NCI-H774 (cell line): ENCODE measurements around the gene FILIP1L.

Source experiments
- DNase-seq: peaks from one replicate; lab custom pipeline; 2025; lab: John Stamatoyannopoulos, UW

The FILIP1L gene

GRCh38 chr3:100042166-100042981, 71.9 kb downstream of the FILIP1L start:
- DNase-seq = peak; percentile 4

DNA sequence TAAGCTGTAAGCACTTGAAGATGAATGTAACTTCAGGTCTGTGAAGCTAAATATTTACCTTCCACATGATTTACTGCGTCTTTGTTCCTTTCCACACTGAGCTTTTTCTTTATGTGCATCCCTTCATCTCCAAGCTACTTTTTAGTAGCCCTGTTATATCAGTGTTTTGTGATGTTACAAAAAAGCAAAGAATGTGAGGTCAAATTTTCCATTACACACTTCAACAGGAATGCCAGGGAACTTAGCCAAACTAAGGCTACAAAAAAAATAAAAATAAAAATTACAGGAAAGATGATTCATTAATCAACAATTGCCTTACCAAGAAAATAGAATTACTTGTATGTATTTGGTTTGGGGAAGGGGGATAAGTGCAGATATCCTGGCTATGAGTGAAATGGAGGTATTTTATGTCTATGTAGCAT, 73.0 kb downstream of the FILIP1L start:
- DNase-seq = no peak

- no peak for DNase-seq
Observed at GRCh38 chr3:100040451-100041225, 73.7 kb downstream of the FILIP1L start.

DNA sequence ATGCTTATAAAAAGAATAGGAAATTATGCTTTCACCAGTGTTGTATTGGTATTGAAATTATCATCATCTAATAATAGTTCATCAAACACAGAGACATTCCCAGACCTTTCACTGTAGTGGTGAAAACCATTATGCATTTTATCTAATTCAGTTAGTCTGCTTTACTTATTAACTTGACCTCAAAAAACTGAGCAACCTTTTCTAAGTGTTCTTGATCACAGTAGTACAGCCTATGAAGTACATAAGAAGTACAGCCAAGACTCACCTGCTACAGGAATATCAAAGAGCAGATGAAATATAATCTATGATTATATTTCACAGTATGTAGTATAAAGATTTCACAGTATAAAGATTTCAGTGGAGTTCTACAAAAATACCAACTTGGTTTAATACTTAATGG, 75.2 kb downstream of the FILIP1L start:
- no peak for DNase-seq

- DNase-seq = no peak
Observed at GRCh38 chr3:100033903-100034471, 80.3 kb downstream of the FILIP1L start.

DNA sequence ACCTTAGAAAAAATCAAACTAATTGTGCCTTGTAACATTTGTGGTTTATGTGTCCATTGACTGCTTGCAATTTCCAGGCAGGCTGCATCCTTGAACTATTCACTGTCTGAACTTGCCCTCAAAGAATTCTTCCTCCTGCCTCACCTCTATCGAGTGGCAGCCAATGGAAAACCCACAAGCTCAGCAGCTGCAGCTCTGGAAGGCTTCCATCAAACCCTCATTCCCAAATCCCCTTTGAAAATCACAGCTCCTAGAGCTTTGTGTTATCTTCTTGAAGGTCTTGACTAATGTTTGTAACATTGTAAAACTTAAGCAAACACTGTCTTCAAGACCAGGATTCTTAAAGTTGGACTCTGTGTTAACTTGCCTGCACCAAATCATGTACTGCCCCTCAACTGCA, 81.1 kb downstream of the FILIP1L start:
- no peak for DNase-seq

DNA sequence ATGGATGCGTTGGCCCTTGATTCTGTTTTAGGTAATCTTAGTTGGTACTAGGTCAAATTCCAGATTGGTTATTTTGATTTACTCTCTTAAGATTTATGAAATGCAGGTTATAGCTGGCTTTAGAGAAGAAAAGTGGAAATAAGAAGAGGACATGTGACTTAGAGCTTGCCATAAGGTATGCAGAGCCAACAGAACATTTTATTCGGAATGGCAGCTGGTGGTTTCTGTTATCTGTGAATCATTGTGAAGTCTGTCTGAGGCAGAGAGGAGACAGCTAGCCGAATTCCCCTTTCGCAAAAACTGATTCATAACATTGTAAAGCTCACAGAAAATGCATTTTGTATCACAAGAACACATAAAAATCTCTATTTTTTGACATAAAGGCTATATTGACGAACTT, 82.1 kb downstream of the FILIP1L start:
- DNase-seq = no peak

DNA sequence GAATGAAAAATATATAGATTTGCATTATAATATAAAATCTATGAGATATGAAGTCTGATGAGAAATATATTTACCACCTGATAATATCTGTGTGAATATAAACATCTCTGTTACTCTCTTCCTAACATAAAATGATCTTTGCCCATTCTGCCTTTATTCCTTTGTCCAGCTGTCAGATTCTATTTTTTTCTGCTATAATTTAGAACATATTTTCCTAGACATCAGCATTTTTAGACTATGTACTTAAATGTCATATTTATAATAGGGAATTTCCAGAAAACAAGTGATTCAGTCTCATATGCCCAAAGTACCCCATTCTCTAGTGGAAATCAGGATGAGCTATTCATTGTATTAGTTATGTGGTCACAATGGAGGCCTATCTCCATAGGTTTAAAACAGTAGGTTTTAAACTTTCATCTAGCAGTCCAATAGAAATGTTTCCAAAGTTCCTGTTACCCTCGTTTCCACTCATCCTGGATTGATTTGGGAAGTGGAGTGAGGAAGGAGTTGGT, 83.3 kb downstream of the FILIP1L start:
- DNase-seq = no peak

DNA sequence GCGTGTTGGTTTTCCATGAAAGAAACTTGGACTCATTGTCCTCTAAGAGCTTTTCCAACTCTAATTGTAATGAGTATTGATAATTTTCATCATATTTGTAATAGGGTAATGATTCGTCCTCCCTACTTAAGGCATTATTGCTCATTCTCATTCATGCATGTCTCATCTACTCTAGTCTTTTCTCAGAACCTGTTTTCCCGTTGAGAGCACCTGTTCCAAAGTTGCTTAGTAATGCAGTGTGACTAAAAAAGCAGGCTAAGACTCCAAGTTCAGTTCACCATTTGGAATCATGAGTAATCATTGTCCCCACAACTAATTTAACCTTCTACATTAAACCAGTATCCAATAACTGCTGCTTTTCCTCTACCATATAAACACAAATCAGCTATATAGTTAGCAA, 84.0 kb downstream of the FILIP1L start:
- no peak for DNase-seq

DNA sequence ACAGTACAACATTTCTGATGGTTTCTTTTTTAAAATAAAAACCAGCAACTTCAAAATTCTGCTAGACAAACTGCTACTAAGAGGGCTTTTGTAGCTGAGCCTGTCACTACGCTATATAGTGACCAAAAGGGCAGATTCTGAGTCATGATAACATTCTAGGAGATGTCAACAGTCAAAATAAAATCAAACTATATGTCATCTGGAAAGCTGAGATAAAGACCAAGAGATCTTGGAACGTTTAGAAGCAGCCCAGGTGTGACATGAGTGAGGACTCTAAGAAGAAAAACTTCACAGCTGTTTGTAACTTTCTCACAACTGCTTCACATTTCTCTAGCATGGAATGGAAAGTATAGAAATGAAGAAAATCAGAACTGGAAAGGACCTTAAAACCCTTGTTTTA, 84.6 kb downstream of the FILIP1L start:
- no peak for DNase-seq

DNA sequence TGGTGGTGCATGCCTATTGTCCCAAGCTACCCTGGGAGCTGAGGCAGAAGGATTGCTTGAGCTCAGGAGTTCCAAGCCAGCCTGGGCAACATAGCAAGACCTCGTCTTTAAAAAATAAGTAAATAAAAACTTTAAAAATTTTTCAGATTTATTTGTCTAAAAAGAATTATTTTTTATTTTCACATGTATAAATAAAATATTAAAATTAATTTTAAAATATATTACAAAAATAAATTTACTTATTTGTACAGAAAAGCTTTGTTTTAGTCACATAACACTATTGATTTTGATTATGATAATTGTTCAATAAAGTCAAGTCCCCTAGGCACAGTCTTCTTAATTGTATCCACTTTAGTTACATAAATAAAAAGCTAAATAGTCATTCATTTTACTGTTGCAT, 85.2 kb downstream of the FILIP1L start:
- no peak for DNase-seq

- DNase-seq = no peak
Observed at GRCh38 chr3:100027321-100027720, 87.0 kb downstream of the FILIP1L start.

GRCh38 chr3:100024520-100025303, 89.6 kb downstream of the FILIP1L start:
- no peak for DNase-seq

GRCh38 chr3:100023595-100023994, 90.7 kb downstream of the FILIP1L start:
- no peak for DNase-seq

- peak; percentile 72 for DNase-seq
Observed at GRCh38 chr3:100023150-100023549, 91.2 kb downstream of the FILIP1L start.

DNA sequence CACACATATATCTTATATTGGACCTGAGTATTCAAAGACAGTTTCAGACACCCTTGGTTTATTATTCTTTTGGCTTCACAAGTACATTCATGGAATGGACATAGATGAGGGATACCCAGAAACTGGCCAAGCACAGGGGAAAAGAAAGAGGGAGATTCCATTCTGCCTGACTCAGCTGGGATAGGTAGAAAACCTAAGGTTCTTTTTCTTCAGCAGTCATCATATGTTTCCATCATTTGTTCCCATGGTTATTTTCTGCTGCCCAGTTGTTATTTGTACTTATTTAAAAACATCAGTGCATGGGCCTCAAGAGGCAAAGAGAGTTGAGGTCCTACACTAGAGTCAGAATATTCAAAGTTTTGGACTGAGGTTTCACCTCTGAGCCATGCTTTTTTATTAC, 91.8 kb downstream of the FILIP1L start:
- DNase-seq = no peak

DNA sequence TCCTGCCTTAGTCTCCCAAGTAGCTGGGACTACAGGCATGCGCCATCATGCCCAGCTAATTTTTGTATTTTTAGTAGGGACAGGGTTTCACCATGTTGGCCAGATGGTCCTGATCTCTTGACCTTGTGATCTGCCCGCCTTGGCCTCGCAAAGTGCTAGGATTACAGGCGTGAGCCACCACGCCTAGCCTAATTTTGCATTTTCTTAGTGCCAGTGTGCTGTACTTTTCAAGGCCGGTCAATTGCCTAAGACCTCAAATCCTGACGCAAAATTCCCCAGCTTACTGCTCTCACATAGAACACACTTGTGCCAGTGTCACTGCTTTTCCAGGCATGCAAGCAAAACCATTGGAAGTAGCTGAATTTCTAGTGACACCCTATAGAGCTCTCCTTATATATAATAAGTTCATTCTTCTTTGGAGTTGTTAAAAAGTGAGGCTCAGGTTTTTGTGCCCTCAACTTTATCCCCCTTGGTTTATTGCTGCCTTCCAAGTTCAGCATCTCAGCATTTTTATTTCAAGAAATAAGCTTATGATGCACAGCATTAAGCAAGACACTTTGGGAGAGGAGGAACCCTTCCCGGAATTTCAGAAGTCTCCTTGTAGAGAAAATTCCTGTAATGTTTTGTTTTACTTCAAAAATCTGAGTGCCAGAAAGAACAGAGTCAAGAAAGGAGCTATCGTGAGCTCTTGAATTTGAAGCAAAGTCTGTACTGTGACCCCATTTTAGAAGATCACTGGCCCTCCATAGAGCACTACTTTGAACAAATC, 93.2 kb downstream of the FILIP1L start:
- DNase-seq = no peak

- DNase-seq = no peak
Observed at GRCh38 chr3:100019719-100020118, 94.6 kb downstream of the FILIP1L start.

- DNase-seq = no peak
Observed at GRCh38 chr3:100018806-100019205, 95.5 kb downstream of the FILIP1L start.

GRCh38 chr3:100010087-100010417, 104.2 kb downstream of the FILIP1L start:
- DNase-seq = no peak
